Kidney epithelial cell (primary cell): Measurements from ENCODE around the gene ZNF432. TPM values are rescaled to one million over a fixed set of nuclear protein-coding genes. Genes with fewer than 3 reads are reported as not detected.
"Not testable (repeated sequence)": the region's sequence is repeated elsewhere in the genome, so short reads cannot be mapped to it uniquely, and the experiment has no call there.

Experiments
- DNase-seq: peaks from one replicate; pipeline ENCODE4 v3.0.0-alpha.2; 2010; ENCODE audit warnings: low read depth
- H3K27me3 ChIP-seq: 2 replicates; pipeline ENCODE4 v1.6.0; 2011; ENCODE audit warnings: low read length; ENCODE audit not compliant: control insufficient read depth, insufficient read depth
- H3K36me3 ChIP-seq: 2 replicates; pipeline ENCODE4 v1.5.1; 2011; ENCODE audit warnings: low read length; ENCODE audit not compliant: control insufficient read depth, insufficient read depth
- H3K4me3 ChIP-seq: 2 replicates; pipeline ENCODE4 v1.5.1; 2011; ENCODE audit warnings: low read depth, mild to moderate bottlenecking, control low read depth, low read length
- CTCF ChIP-seq: IDR thresholded peaks from 2 replicates; pipeline ENCODE4 v1.5.1; 2011; ENCODE audit warnings: mild to moderate bottlenecking, moderate library complexity, low read length, control low read depth, inconsistent platforms; ENCODE audit not compliant: insufficient read depth, poor library complexity, severe bottlenecking
- total RNA-seq: library from RNA; depleted of rRNA; stranded (reverse); fragments of >200 nt; gene quantifications from 2 replicates; pipeline ENCODE4 v1.2.3, GENCODE V29; 2015

Gene ZNF432
- total RNA-seq, 1 donor from 2014 or later = 4.3 TPM

GRCh38 chr19:52070496-52070895 lies 21.9 kb upstream of the ZNF432 start:
- H3K36me3 ChIP-seq = peaks cover 6% of the 10 kb centered on the region

DNA sequence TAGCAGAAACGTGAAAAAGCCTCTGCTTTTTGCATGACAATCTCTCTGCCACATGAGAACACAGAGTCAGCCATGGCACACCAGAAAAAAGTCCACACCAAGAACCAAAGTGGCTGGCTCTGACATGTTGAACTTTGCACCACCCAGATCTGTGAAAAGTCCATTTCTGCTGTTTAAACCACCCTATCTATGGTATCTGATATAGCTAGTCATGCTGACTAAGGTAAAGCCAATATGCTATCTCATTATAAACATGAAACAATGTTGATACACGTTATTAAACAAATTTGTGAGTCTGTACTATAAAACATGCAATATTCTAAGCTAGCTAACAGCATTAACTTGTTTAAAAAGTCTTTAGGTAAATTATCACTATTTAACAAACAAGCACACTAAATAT lies 21.0 kb upstream of the ZNF432 start:
- Histone ChIP-seq H3K36me3 (peaks cover 6% of the 10 kb centered on the region), H3K27me3 (no peaks in the 10 kb centered on the region), H3K4me3 (no peak overlapping the region)
- DNase-seq = no peak
- TF ChIP-seq CTCF = no peak

More at GRCh38 chr19:52070496-52070895, 21.9 kb upstream of the ZNF432 start:
- no peak for DNase-seq
- no peak for TF ChIP-seq CTCF
- H3K4me3 ChIP-seq = no peak overlapping the region
- no peaks in the 10 kb centered on the region for H3K27me3 ChIP-seq

- peaks cover 6% of the 10 kb centered on the region for H3K36me3 ChIP-seq
- DNase-seq = no peak
- no peak for TF ChIP-seq CTCF
- no peak overlapping the region for H3K4me3 ChIP-seq
- H3K27me3 ChIP-seq = no peaks in the 10 kb centered on the region
These were observed 17.7 kb upstream of the ZNF432 start for GRCh38 chr19:52066258-52066863.

- no peaks in the 10 kb centered on the region for H3K27me3 ChIP-seq
- TF ChIP-seq CTCF = no peak
- DNase-seq = no peak
- H3K36me3 ChIP-seq = peaks cover 6% of the 10 kb centered on the region
- H3K4me3 ChIP-seq = no peak overlapping the region
These were observed 16.8 kb upstream of the ZNF432 start for GRCh38 chr19:52065399-52065798.

DNA sequence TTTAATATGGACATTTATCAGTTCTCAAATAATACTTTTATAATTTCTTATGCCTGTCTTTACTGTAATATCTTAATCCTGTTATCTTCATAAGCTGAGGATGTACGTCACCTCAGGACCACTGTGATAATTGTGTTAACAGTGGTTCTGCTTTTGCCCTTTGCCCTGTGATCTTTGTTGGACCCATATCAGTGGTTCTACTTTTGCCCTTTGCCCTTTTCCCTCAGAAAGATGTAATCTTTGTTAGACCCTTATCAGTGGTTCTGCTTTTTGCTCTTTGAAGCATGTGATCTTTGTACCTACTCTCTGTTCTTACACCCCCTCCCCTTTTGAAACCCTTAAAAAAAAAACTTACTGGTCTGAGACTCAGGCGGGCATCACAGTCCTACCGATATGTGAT lies 7.8 kb upstream of the ZNF432 start:
- not testable (repeated sequence) for H3K4me3 ChIP-seq, H3K27me3 ChIP-seq, H3K36me3 ChIP-seq, DNase-seq

DNA sequence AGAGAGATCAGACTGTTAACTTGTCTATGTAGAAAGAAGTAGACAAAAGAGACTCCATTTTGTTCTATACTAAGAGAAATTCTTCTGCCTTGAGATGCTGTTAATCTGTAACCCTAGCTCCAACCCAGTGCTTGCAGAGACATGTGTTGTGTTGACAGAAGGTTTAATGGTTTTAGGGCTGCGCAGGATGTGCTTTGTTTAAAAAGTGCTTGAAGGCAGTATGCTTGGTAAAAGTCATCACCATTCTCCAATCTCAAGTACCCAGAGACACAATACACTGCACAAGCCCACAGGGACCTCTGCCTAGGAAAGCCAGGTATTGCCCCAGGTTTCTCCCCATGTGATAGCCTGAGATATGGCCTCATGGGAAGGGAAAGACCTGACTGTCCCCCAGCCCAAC lies 3.1 kb upstream of the ZNF432 start:
- H3K27me3 ChIP-seq, H3K36me3 ChIP-seq, DNase-seq, H3K4me3 ChIP-seq: not testable (repeated sequence)

DNA sequence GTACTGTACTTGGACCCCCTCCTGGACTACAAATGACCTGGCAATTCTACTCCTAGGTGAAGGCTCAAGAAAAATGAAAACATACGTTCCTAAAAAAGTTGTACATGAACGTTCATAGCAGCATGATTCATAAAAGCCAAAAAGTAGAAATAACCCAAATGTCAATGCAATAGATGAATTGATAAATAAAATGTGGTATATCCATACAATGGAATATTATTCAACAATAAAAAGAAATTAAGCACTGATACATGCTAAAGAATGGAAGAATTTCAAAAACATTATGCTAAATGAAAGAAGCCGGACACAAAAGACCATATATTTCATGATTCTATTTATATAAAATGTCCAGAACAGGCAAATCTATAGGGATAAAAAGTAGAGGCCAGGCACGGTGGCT lies 9.5 kb downstream of the ZNF432 start:
- no peaks in the 10 kb centered on the region for H3K36me3 ChIP-seq
- H3K27me3 ChIP-seq = no peaks in the 10 kb centered on the region
- no peak for DNase-seq
- no peak overlapping the region for H3K4me3 ChIP-seq
- TF ChIP-seq CTCF = no peak
